Lung (tissue), 12 donors: ENCODE measurements around the gene GHSR. TPM values are rescaled to one million over a fixed set of nuclear protein-coding genes. Genes with fewer than 3 reads are reported as not detected.

Source experiments
- ATAC-seq: fragments of 200-7000 bp; cut with Tn5 transposase; one replicate; pipeline ENCODE4 v1.9.1; 2020; ENCODE audit warnings: moderate number of reproducible peaks; ENCODE audit not compliant: insufficient read depth, low FRiP score
- DNase-seq, 3 donors: peaks; one replicate each; pipeline ENCODE4 v3.0.0-alpha.2; 2013 to 2017
- H3K27ac ChIP-seq, 2 donors: one replicate each; pipeline ENCODE4 v1.5.1; 2013; ENCODE audit warnings: mild to moderate bottlenecking in 2 of 2, moderate library complexity in 2 of 2, control low read depth in 1 of 2, inconsistent platforms in 1 of 2, low read depth in 1 of 2, low read length in 1 of 2
- H3K27me3 ChIP-seq, 3 donors: one replicate each; pipeline ENCODE4 v1.5.1; 2013; ENCODE audit warnings: low read length in 2 of 3; ENCODE audit not compliant: control insufficient read depth in 3 of 3, insufficient read depth in 3 of 3
- H3K36me3 ChIP-seq, 4 donors: one replicate each; pipeline ENCODE4 v1.5.1; 2013; ENCODE audit warnings: low read length in 4 of 4, mild to moderate bottlenecking in 1 of 4, moderate library complexity in 1 of 4; ENCODE audit not compliant: control insufficient read depth in 4 of 4, insufficient read depth in 4 of 4
- H3K4me1 ChIP-seq, 5 donors: one replicate each; pipeline ENCODE4 v1.5.1; 2013; ENCODE audit warnings: low read length in 5 of 5, mild to moderate bottlenecking in 2 of 5, moderate library complexity in 1 of 5; ENCODE audit not compliant: control insufficient read depth in 5 of 5, insufficient read depth in 5 of 5
- H3K4me3 ChIP-seq: one replicate; pipeline ENCODE4 v1.5.1; 2013; ENCODE audit warnings: mild to moderate bottlenecking, control low read depth, moderate library complexity
- H3K9ac ChIP-seq, 2 donors: one replicate each; pipeline ENCODE4 v1.5.1; 2013; ENCODE audit warnings: low read length in 2 of 2, control low read depth in 1 of 2; ENCODE audit not compliant: insufficient read depth in 1 of 2
- H3K9me3 ChIP-seq, 4 donors: one replicate each; pipeline ENCODE4 v1.5.1; 2013; ENCODE audit warnings: low read length in 3 of 4, mild to moderate bottlenecking in 1 of 4, moderate library complexity in 1 of 4; ENCODE audit not compliant: control insufficient read depth in 4 of 4, insufficient read depth in 3 of 4
- WGBS, 2 donors: extraction: QIAGEN DNeasy Blood & Tissue Kit; methylation state at CpG; one replicate each; pipeline ENCODE4 v1.1.7; 2013; 5-methylcytosine and 5-hydroxymethylcytosine counted together
- polyA plus RNA-seq, 2 donors: library from polyadenylated mRNA; stranded (reverse); fragments of 200-250 nt; gene quantifications; one replicate each; pipeline ENCODE4 v1.2.1, GENCODE V29; 2013
- total RNA-seq, 2 donors: library from RNA; depleted of rRNA in 1 of 2; stranded (reverse); fragments of >200 nt in 1 of 2; gene quantifications; one replicate each; pipeline ENCODE4 v1.2.1, GENCODE V29; 2014 to 2021
- TF ChIP-seq, protein P1 (sequence below): IDR thresholded peaks from 2 replicates; pipeline ENCODE4 v1.5.1; 2012; ENCODE audit warnings: mild to moderate bottlenecking; ENCODE audit errors: control extremely low read depth, extremely low read depth
- donor health status: control.
- donor health status: control.
- donor health status: Bipolar disorder and iron deficiency.
- donor health status: healthy.
- donor health status: DM: yes; HTN: yes; CAD: no.

GHSR gene
- total and polyA plus RNA-seq, 4 donors, result 0.07 TPM; not detected in 3

DNA sequence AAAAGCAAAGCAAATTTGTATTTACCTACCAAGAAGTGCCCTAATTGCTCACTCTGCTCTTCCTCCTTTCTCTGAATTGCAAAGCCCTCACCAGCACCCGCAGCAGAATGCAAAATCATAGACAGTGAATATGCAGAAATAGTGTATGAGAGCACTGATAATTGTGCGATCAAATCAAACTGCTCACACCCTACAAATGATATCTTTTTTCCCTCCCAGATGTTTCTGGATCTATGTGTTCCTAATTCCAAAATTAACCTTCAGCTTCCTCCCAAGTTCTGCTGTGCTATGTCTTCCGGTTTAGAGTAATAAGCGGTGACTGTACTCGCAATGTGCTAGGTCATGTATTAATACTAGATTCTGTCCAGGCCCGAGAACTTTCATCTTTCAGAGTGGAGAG lies 3.4 kb downstream of the GHSR start:
- H3K36me3 ChIP-seq, result no peaks in the 10 kb centered on the region
- peaks cover 0 to 16% (median 3%) of the 10 kb centered on the region in 5 donors for H3K4me1 ChIP-seq
- TF ChIP-seq, protein P1, sequence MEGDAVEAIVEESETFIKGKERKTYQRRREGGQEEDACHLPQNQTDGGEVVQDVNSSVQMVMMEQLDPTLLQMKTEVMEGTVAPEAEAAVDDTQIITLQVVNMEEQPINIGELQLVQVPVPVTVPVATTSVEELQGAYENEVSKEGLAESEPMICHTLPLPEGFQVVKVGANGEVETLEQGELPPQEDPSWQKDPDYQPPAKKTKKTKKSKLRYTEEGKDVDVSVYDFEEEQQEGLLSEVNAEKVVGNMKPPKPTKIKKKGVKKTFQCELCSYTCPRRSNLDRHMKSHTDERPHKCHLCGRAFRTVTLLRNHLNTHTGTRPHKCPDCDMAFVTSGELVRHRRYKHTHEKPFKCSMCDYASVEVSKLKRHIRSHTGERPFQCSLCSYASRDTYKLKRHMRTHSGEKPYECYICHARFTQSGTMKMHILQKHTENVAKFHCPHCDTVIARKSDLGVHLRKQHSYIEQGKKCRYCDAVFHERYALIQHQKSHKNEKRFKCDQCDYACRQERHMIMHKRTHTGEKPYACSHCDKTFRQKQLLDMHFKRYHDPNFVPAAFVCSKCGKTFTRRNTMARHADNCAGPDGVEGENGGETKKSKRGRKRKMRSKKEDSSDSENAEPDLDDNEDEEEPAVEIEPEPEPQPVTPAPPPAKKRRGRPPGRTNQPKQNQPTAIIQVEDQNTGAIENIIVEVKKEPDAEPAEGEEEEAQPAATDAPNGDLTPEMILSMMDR, result no peak
- no peak overlapping the region for H3K4me3 ChIP-seq
- H3K9me3 ChIP-seq, result peaks cover 0 to 18% (median 0%) of the 10 kb centered on the region in 4 donors
- DNase-seq (no peak), ATAC-seq (no peak)
- WGBS, 2 donors, result 75 to 79% methylated on average over 6 of the region's 6 CpGs
- H3K27ac ChIP-seq, result no peak overlapping the region
- peaks cover 0 to 63% (median 61%) of the 10 kb centered on the region in 3 donors for H3K27me3 ChIP-seq
- H3K9ac ChIP-seq, result no peak overlapping the region

DNA sequence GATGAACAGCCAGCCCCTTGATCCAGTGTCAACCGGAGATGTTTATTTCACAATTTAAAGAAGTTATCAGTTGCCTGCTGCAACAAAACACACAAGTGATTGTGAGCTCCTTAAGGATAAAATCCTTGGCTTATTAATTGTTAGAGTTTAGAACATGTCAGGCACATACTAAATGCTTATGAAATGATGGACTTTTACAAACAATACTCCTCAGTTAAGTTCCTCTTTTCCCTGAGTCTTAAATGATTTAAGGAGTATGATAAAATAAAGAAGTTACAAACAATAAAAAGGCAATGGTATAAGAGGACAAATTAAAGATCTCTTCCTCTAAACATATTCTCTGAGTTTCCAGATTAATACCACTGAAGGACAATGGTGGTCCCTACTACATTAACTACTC lies 5.7 kb downstream of the GHSR start:
- TF ChIP-seq, protein P1, result no peak
- peaks cover 0 to 17% (median 2%) of the 10 kb centered on the region in 5 donors for H3K4me1 ChIP-seq
- ATAC-seq (no peak), DNase-seq (no peak)
- 75 to 91% methylated on average over 1 of the region's 1 CpG for WGBS, 2 donors
- no peak overlapping the region for H3K9ac ChIP-seq
- peaks cover 0 to 2% (median 0%) of the 10 kb centered on the region in 4 donors for H3K9me3 ChIP-seq
- H3K27ac ChIP-seq, result no peak overlapping the region
- no peak overlapping the region for H3K4me3 ChIP-seq
- no peaks in the 10 kb centered on the region for H3K36me3 ChIP-seq
- peaks cover 0 to 41% (median 41%) of the 10 kb centered on the region in 3 donors for H3K27me3 ChIP-seq

DNA sequence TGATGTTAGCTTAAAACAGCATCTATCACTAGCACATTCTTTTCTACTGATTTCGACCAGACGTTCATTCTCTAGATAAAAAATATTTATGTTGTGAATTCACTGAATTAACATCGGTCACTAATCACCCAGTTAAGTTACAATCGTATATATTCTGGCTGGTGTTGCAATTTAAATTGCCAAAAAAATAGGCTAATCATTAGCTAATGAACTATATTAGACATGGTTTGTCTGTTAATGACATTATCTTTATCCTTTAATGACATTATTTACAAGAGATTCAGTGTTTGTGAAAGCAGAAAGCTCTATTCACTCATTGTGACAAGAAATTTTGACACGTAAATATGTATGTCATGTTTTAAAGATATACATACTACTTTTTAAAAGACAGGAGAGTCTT lies 6.7 kb downstream of the GHSR start:
- DNase-seq (peak in 2 of 3 donors; percentile 86 to 91), ATAC-seq (no peak)
- no peaks in the 10 kb centered on the region for H3K36me3 ChIP-seq
- WGBS, 2 donors, result 72 to 79% methylated on average over 5 of the region's 5 CpGs
- peaks cover 0 to 18% (median 0%) of the 10 kb centered on the region in 5 donors for H3K4me1 ChIP-seq
- H3K9ac ChIP-seq, result no peak overlapping the region
- TF ChIP-seq, protein P1, result no peak
- no peaks in the 10 kb centered on the region for H3K9me3 ChIP-seq
- peaks cover 0 to 31% (median 31%) of the 10 kb centered on the region in 3 donors for H3K27me3 ChIP-seq
- H3K27ac ChIP-seq, result no peak overlapping the region
- no peak overlapping the region for H3K4me3 ChIP-seq

DNA sequence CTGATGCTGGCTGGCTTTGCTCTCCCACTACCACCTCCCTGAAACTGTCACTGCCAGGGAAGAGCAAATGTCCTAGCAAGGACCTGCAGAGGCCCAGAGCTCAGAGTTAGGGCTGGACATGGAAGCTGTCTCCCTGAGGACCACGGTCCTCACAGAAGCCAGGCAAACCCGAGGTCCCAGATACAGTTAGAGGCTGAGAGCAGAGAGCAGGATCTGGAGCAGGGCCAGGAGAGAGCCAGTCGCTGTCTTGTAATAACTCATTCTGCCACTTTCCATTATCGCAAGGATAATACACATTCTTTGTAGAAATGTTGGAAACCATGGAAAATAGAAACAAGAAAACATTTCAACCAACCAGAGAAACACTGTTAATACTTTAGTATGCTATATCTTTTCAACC lies 10.1 kb downstream of the GHSR start:
- Histone ChIP-seq H3K4me1 (peaks cover 0 to 18% (median 0%) of the 10 kb centered on the region in 5 donors), H3K36me3 (no peaks in the 10 kb centered on the region), H3K9me3 (peaks cover 0 to 1% (median 0%) of the 10 kb centered on the region in 4 donors), H3K27me3 (peaks cover 0 to 7% (median 6%) of the 10 kb centered on the region in 3 donors), H3K27ac (no peak overlapping the region), H3K4me3 (no peak overlapping the region), H3K9ac (no peak overlapping the region)
- DNase-seq (no peak), ATAC-seq (no peak)
- TF ChIP-seq, protein P1, result no peak
- WGBS, 2 donors, result 65 to 75% methylated on average over 4 of the region's 4 CpGs
